ENCODE measurements around the gene UNC5B.
"Not testable (repeated sequence)": the region's sequence is repeated elsewhere in the genome, so short reads cannot be mapped to it uniquely, and the experiment has no call there.

Gene UNC5B

DNA sequence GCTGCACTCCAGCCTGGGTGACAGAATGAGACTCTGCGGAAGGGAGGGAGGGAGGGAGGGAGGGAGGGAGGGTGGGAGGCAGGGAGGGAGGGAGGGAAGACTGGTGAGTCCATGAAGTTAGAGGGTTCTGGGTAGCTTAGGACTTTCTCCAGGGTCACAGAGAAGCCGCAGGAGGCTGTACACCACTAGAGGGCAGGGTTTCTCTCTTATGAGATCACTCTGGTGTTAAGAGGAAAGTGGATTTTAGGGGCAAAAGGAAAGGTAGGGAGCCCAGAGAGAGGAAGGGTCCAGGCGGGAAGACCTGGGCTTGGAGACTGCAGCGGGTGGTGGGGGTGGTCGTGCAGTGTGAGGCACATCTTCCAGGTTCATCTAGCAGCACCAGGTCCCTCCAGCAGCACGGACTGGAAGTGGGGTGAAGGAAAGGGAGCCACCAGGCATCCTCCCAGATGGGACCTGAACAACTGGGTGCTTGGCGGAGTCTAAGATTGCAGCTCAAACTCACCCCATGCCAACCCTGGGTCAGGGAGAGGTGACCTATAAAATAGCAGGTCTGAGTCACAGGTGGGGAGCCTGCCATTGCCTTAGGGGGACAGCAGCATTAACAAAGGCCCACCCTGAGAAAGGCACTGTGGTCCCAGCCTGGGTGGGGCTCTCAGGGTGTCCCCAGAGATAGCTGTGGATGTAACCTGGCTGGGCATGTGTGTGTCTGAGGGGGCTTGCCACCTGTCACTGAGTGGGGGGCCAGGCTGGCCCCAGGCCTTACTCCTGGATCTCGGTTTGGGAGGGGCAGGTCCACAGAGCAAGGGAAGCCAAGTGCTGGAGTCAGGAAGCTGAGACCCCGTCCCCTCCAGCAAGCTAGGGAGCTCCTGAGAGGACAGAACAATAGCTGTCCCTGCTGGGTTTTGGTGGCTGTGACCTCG is 58.2 kb downstream of the UNC5B start:
- H3K9me3 ChIP-seq (ENCODE audit: control insufficient read depth, low read length) = no peaks in the 10 kb centered on the region
- WGBS, 2 experiments (ENCODE audit: insufficient coverage in 2 of 2) = 53 to 69% methylated on average over 5 to 7 of the region's 10 CpGs
- H3K4me3 ChIP-seq (ENCODE audit: extremely low read depth, insufficient read depth, low read length, poor library complexity, severe bottlenecking) = no peak overlapping the region
- H3K4me1 ChIP-seq (ENCODE audit: control insufficient read depth, insufficient read depth, low read length, poor library complexity, severe bottlenecking) = peaks cover 53% of the 10 kb centered on the region
- H3K27ac ChIP-seq (ENCODE audit: low read depth, low read length, severe bottlenecking) = no peak overlapping the region
- H3K36me3 ChIP-seq (ENCODE audit: control insufficient read depth, insufficient read depth, low read length) = peaks cover 17% of the 10 kb centered on the region

DNA sequence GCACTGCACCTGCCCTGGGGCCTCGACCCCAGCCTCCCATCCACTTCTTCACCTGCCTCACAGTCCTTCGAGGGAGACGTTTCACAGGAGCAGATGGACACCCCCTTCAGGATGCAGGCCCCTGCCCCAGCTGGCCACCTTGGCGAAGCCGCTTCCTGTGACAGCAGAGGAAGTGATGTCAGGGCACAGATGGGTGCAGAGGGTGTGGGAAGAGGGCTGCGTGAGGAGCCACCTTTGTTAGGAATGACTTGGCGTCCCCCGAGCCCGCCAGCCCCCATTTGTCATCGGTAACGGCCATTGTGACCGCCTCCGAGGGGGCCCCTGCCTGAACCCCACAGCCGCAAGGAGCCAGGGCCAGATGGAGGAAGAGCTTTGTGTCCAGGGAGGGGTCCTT is 59.3 kb downstream of the UNC5B start:
- WGBS, 2 experiments (ENCODE audit: insufficient coverage in 2 of 2) = 86 to 94% methylated on average over 11 of the region's 14 CpGs
- Histone ChIP-seq H3K27ac (ENCODE audit: low read depth, low read length, severe bottlenecking) (peak overlapping the region; percentile 36), H3K4me3 (ENCODE audit: extremely low read depth, insufficient read depth, low read length, poor library complexity, severe bottlenecking) (no peak overlapping the region), H3K36me3 (ENCODE audit: control insufficient read depth, insufficient read depth, low read length) (peaks cover 17% of the 10 kb centered on the region), H3K9me3 (ENCODE audit: control insufficient read depth, low read length) (no peaks in the 10 kb centered on the region), H3K4me1 (ENCODE audit: control insufficient read depth, insufficient read depth, low read length, poor library complexity, severe bottlenecking) (peaks cover 42% of the 10 kb centered on the region)

DNA sequence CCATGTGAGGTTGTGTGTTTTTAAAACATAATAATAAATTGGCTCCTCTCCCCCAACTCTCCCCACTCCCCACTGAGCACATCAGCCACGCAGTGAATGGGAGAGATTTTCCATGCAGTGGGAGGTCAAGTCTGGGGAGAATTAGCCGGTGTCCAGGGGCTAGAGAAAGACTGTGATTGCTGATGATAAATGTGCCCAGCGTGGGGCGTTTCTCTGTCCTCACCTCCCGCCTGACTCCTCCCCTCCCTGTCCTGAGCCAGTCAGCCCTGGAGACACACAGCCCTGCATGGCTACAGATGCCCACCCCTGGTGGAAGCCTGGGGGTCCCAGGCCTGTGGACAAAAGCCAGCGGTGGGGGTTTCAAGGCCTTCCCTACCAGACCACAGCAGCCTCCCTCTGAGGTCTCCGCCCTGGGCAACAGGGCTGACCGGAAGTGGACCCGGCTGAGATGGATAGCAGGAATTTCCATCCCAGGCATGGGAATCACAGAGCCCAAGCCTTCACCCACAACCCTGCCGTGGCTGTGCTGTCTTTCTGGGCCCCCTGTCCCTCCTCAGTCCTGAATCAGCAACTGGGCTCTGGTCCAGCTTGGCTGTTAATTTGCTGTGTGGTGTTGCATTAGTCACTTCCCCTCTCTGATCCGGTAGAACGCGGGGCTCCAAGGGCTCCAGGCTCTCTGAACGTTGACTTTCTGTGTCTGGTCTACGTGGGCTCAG is 59.8 kb downstream of the UNC5B start:
- no peaks in the 10 kb centered on the region for H3K9me3 ChIP-seq (ENCODE audit: control insufficient read depth, low read length)
- H3K36me3 ChIP-seq (ENCODE audit: control insufficient read depth, insufficient read depth, low read length) = peaks cover 17% of the 10 kb centered on the region
- H3K4me1 ChIP-seq (ENCODE audit: control insufficient read depth, insufficient read depth, low read length, poor library complexity, severe bottlenecking) = peaks cover 37% of the 10 kb centered on the region
- no peak overlapping the region for H3K4me3 ChIP-seq (ENCODE audit: extremely low read depth, insufficient read depth, low read length, poor library complexity, severe bottlenecking)
- peak overlapping the region; percentile 36 for H3K27ac ChIP-seq (ENCODE audit: low read depth, low read length, severe bottlenecking)
- whole genome bisulfite sequencing, 2 experiments (ENCODE audit: insufficient coverage in 2 of 2) = 80 to 85% methylated on average over 8 to 13 of the region's 15 CpGs

DNA sequence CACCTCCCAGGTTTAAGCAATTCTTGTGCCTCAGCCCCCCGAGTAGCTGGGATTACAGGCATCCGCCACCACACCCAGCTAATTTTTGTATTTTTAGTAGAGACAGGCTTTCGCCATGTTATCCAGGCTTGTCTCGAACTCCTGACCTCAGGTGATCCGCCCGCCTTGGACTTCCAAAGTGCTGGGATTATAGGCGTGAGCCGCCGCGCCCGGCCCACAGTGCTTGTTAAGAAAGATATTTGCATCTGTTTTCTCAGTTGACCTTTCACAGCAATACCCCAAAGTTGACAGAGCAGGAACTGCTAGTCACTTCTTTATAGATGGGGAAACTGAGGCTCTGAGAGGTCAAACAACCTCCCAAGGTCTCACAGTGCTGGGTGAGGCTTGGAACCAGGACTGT is 60.6 kb downstream of the UNC5B start:
- Histone ChIP-seq H3K36me3 (ENCODE audit: control insufficient read depth, insufficient read depth, low read length) (peaks cover 19% of the 10 kb centered on the region), H3K4me1 (ENCODE audit: control insufficient read depth, insufficient read depth, low read length, poor library complexity, severe bottlenecking) (peaks cover 31% of the 10 kb centered on the region)
- H3K9me3 ChIP-seq (ENCODE audit: control insufficient read depth, low read length); H3K4me3 ChIP-seq (ENCODE audit: extremely low read depth, insufficient read depth, low read length, poor library complexity, severe bottlenecking); H3K27ac ChIP-seq (ENCODE audit: low read depth, low read length, severe bottlenecking): not testable (repeated sequence)
- 84 to 89% methylated on average over 11 of the region's 11 CpGs for WGBS, 2 experiments (ENCODE audit: insufficient coverage in 2 of 2)

DNA sequence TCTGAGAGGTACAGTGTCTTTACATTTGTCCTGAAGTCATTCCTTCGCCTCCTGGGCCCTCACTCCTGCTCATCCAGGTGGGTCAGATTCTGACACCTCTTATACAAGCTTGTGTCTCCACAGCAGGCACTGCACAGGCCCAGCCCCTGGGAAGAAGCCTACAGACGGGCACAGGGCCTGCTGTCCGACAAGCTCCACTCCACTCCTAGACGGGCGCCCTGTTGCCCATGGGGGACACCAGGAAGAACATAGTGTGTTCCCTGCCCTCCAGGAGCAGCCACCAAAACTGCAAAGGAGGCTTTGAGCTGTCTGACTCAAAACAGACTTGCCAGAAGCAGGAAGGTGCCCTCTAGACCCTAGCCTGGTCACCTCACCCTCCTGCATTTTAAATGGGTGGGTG is 61.1 kb downstream of the UNC5B start:
- Histone ChIP-seq H3K4me1 (ENCODE audit: control insufficient read depth, insufficient read depth, low read length, poor library complexity, severe bottlenecking) (peaks cover 31% of the 10 kb centered on the region), H3K27ac (ENCODE audit: low read depth, low read length, severe bottlenecking) (no peak overlapping the region)
- 97% methylated on average over 5 of the region's 5 CpGs for WGBS, 2 experiments (ENCODE audit: insufficient coverage in 2 of 2)

DNA sequence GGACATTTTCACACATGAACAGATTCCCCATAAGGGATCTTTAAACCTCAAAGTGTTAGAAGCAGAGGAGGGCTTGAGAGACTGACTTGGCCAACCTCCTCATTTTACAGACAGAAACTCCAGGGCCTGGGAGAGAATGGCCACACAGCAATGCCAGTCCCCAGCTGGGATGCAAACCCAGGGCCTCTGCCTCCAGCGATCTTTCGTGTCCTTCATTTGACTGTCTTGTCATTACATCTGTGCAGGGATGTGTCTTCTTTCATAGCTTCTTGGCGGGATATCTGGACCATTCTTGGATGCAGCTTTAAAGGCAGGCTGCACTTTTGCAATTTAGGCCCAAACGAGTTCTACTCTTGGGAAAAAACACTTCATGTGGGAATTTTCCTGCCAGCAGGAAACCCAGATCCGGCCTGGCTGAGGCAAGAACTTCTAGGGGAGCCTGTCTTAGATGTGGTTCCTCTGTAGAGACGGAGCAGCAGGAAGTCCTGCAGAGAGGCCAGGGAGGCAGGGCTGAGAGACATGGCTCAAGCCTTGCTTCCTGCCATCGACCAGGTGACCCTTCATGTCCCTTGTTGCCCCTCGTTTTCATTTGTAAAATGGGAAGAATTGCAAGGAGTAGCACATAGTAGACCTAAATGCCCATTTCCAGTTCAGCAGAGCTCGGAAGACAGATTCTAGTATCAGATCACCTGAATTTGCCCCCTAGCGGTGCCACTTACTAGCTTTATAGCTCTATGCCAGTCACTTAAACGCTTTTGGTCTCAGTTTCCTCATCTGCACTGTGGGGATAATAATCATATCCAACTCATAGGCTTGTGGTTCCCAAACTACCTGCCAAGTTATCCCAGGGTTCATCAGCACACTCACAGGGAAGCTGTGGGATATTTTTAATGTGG is 62.8 kb downstream of the UNC5B start:
- WGBS, 2 experiments (ENCODE audit: insufficient coverage in 2 of 2) = 68 to 76% methylated on average over 10 to 11 of the region's 11 CpGs
- Histone ChIP-seq H3K4me1 (ENCODE audit: control insufficient read depth, insufficient read depth, low read length, poor library complexity, severe bottlenecking) (peaks cover 24% of the 10 kb centered on the region), H3K27ac (ENCODE audit: low read depth, low read length, severe bottlenecking) (peak overlapping the region; percentile 29), H3K4me3 (ENCODE audit: extremely low read depth, insufficient read depth, low read length, poor library complexity, severe bottlenecking) (no peak overlapping the region), H3K9me3 (ENCODE audit: control insufficient read depth, low read length) (no peaks in the 10 kb centered on the region), H3K36me3 (ENCODE audit: control insufficient read depth, insufficient read depth, low read length) (peaks cover 28% of the 10 kb centered on the region)

More for the DNA sequence above, 61.1 kb downstream of the UNC5B start:
- Histone ChIP-seq H3K4me3 (ENCODE audit: extremely low read depth, insufficient read depth, low read length, poor library complexity, severe bottlenecking) (no peak overlapping the region), H3K36me3 (ENCODE audit: control insufficient read depth, insufficient read depth, low read length) (peaks cover 19% of the 10 kb centered on the region), H3K9me3 (ENCODE audit: control insufficient read depth, low read length) (no peaks in the 10 kb centered on the region)

DNA sequence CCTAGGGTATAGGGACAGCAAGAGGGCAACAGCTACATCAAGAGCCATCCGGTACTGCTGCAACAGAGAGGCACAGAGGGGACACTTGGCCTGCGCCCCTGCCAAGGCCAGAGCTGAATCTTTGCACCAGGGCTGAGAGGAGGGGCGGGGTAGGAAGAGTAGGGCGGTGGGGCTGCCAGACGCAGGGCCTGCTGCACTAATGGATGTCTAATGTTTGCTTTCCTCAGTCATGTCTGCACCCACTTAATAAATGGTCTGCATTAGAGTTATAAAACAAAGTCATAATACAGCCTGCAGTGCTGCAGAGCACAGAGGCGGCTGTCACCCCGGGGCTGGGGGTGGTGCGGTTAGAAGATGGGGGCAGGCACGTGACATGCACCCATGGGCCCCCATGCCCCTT is 64.5 kb downstream of the UNC5B start:
- Histone ChIP-seq H3K36me3 (ENCODE audit: control insufficient read depth, insufficient read depth, low read length) (peaks cover 44% of the 10 kb centered on the region), H3K4me3 (ENCODE audit: extremely low read depth, insufficient read depth, low read length, poor library complexity, severe bottlenecking) (no peak overlapping the region), H3K9me3 (ENCODE audit: control insufficient read depth, low read length) (no peaks in the 10 kb centered on the region), H3K27ac (ENCODE audit: low read depth, low read length, severe bottlenecking) (no peak overlapping the region), H3K4me1 (ENCODE audit: control insufficient read depth, insufficient read depth, low read length, poor library complexity, severe bottlenecking) (peaks cover 18% of the 10 kb centered on the region)
- 79 to 84% methylated on average over 5 to 7 of the region's 9 CpGs for WGBS, 2 experiments (ENCODE audit: insufficient coverage in 2 of 2)

DNA sequence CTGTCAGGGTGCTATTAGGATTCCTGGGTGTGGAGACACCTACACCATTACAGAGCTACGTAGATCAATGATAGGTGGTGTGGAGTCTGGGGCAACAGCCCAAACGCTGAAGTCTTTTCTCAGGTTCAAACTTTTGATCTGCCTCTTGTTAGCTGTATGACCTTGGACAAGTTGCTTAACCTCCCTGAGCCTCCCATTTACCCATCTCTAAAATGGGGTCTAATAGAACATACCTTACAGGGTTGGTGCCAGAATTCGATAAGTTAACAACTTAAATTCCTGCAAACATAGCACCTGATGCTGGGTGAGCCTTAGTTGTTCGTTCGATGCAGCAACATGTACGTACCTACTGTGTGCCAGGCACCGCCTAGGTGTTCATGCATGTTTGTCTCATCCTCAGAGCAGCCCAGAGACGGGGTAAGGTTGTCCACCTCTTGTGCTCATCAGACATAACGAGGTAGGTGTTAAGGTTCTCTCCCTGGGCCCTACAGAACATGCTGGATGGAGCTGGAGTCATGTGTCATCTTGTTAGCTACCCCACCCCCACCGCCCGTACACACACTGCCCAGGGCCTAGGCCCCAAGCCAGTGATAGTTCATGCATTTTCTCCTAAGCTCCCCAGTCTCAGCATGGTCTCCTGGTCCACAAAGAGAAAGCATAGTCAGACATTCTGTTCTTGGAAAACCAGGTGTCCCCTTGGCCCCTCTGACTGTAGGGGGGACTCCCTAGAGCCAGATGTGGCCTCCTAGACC is 65.7 kb downstream of the UNC5B start:
- peaks cover 9% of the 10 kb centered on the region for H3K4me1 ChIP-seq (ENCODE audit: control insufficient read depth, insufficient read depth, low read length, poor library complexity, severe bottlenecking)
- peaks cover 46% of the 10 kb centered on the region for H3K36me3 ChIP-seq (ENCODE audit: control insufficient read depth, insufficient read depth, low read length)
- WGBS, 2 experiments (ENCODE audit: insufficient coverage in 2 of 2) = 92 to 96% methylated on average over 7 to 9 of the region's 11 CpGs
- H3K27ac ChIP-seq (ENCODE audit: low read depth, low read length, severe bottlenecking) = no peak overlapping the region
- no peak overlapping the region for H3K4me3 ChIP-seq (ENCODE audit: extremely low read depth, insufficient read depth, low read length, poor library complexity, severe bottlenecking)
- H3K9me3 ChIP-seq (ENCODE audit: control insufficient read depth, low read length) = no peaks in the 10 kb centered on the region

DNA sequence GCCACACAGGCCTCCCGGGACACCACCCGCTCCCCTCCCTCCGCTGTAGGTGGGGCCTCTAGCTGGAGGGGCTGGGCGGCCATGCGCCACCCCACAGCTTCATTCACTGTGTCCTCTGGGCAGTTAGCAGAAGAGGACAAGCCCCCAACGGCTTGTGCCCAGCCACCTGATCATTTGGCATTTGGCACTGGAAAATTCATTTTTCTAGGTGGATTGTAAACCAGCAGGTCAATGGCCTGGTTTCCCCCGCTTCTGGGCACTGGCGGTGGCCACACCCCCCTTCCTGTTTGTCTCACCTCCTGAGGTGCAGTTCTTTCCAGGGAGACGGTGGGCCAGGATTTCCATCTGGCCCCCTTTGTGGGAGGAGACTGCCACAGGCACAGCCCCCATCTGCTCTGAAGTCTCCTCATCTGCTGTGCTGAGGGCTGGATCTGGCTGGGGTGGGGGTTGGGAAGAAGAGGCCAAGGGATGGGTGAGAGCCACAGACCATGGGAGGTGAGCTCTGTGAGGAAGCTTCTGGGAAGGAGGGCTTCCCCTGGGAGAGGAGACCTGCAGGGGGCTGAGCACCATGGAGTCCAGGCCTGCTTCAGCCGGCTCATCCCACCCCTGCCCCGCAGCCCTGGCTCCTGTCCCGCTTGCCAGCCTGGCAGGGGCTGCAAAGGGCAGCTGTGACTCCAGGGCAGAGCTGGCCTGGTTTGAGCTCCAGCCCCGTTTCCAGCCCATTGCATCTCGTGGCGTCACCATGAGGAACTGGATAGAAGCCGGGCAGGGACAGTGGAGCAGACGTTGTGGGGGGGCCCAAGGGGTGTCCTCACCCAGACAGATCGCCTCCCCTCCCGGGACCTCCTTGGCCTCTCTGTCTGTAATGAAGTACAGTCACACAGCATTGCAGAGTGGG is 66.6 kb downstream of the UNC5B start:
- Histone ChIP-seq H3K4me1 (ENCODE audit: control insufficient read depth, insufficient read depth, low read length, poor library complexity, severe bottlenecking) (peaks cover 9% of the 10 kb centered on the region), H3K4me3 (ENCODE audit: extremely low read depth, insufficient read depth, low read length, poor library complexity, severe bottlenecking) (no peak overlapping the region), H3K36me3 (ENCODE audit: control insufficient read depth, insufficient read depth, low read length) (peaks cover 40% of the 10 kb centered on the region), H3K27ac (ENCODE audit: low read depth, low read length, severe bottlenecking) (peak overlapping the region; percentile 45), H3K9me3 (ENCODE audit: control insufficient read depth, low read length) (no peaks in the 10 kb centered on the region)
- 70 to 75% methylated on average over 15 to 17 of the region's 19 CpGs for WGBS, 2 experiments (ENCODE audit: insufficient coverage in 2 of 2)
